Mucosa of gallbladder (tissue), 1 donor: ENCODE data around the gene CSNK1E. TPM values are rescaled to one million over a fixed set of nuclear protein-coding genes. Genes with fewer than 3 reads are reported as not detected.
A peak's percentile ranks its signal among the peaks of the same experiment; 100 is the strongest.

ENCODE experiments used
- DNase-seq: peaks from one replicate; pipeline ENCODE4 v3.0.0-alpha.2; 2020; ENCODE audit warnings: low spot score
- total RNA-seq: library from RNA; stranded (reverse); gene quantifications from one replicate; pipeline ENCODE4 v1.2.1, GENCODE V29; 2021
- donor health status: DM: no; HTN: no; CAD: no.

CSNK1E gene
- total RNA-seq, 1 donor from 2014 or later: 131 TPM

DNA sequence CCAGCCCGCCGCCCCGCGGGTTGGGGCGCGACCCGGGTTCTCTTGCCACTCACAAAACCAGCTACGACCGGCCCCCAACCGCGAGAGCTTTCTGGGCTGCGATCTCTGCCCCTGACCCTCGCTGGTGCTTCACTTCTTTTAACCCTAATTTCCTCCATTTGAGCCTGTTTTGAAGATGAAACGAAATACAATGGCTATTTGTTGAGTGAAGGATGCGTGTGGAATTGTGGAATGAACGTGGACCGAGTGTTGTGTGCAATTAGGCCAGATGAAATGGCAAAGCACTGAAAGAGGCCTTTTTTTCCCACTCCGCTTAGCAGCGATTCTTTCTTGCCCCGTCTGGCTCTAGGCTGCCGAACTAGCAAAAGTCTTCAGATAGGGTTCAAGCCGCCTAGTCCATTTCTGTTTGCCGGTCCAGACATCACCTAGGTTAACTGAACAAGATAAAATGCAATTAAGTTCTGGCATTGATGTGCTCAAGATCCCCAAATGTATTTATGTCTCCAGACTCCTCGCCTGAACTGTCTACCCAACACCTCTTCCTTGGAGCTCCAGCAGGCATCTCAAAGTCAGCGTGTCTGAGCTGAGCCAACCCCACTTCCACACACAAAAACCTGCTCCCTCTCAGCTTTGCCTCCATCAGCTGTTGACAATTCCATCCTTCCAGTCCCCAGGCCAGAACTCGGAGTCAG lies 44.0 kb downstream of the CSNK1E start:
- DNase-seq: no peak

DNA sequence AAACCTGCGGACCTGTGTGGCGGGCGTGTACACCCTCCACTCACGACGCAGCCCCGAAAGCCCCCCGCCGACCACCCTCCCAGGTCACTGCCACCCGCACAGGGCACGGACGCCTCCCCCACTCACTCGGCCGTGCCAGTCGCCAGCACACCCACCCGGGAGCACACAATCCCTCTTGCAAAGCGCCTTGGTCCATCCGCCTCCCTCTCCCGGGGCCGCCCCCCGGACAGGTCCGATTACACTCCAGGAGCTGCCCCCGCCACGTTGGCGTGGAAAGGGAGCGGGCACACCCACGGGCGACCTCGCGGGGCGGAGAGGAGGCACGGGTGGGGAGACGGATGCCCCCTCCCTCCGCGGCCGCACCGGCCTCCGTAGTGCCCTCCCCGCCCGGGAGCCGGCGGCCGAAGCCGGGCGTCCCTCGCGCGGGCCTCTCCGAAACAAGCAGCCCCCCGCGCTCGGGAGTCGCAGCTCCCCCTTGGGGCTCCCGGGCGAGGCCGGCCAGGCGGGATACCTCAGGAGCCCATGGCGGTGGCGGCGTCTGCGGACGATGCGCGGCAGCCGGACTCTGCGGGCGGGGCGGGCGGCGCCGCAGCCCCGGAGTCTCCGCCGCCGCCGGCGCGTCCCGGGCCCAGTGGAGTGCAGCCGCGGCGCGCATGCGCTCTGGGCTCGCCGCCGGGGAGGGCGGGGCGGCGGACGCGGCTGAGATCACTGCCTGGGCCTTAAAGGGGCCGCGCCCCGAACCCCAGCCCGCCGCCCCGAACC lies 44.7 kb downstream of the CSNK1E start, which contains the start of gene TMEM184B:
TSS of gene TMEM184B (minus strand) at position 638 of the 762 bp plus-strand sequence. CDS start 25,049 bp downstream, outside the sequence.
- peak; percentile 77 for DNase-seq

DNA sequence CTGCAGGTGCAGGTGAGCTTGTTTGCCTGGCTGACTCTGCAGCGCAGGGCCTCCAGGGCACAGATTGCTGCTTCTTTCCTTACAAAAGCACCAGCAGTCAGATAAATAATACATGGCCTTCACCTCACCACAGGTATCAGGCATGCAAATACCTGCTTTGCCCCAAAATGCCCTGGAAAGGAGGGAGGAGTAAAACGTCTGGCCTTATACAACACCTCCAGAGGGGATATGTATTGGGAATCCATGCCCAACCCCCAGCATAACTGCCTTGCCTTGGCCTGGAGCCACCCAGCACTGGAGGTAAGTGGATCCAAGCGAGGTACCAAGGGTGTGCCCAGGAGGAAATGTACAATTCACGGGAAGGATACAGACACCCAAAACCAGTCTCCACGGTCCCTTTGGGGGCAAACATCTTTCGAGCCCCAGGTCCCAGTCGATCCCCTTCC lies 45.3 kb downstream of the CSNK1E start:
- DNase-seq: peak; percentile 45

DNA sequence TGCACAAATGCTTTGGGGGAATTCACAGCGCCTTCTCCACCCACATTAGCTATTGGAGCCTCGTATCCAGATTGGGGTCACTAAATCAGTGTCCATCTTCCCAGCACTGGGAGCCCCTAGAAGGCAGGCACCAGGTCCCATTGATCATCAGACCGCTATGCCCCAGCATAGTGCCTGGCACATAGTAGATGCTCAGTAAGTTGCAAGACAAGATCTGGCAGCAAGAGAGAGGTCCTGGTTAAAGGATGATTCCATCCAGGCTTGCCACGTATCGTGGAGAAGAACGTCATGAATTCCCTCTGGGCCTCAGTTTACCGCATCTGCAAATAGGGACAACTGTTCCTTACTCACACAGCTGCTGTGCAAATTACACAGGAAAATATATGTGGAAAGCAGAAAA lies 46.1 kb downstream of the CSNK1E start:
- no peak for DNase-seq

DNA sequence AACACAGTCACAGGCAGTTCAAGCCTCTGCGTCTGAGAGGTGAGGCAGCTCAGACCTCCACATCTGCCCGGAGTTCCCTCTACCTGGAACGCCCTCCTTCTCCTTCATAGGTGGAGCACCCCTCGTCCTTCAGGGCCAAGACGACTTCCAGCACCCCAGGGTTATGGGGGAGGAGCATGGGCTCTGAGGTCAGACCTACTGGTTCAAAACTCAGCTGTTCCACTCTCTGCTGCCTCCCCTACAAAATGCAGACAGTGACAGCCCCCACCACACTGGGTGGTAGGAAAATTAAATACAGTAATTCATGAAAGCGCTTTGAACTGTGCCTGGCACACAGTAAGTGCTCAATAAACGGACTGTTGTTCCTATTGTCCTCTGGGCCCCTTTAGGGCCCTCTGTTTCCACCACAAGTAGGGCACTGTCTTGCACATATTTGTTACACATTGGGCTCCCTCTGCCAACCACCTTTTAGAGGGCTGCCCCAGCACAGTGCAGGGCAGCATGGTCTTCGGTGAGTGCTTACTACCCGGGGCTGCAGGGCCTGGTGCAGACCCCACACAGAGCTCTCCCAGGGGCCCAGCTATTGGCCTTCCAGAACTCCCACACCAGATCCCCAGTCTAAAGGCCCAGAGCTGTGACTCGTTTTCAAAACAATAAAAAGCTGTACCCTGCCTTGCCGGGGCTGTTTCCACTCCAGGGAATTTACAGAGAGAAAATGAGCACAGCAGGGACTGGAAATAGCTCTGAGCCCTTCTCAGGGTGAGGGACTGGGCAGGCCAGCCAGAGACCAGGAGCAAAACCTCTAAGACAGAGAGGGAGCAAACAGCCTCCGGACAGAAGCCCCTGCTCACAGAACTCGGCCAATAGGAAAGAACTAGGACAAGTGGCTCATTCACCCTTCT lies 46.9 kb downstream of the CSNK1E start:
- DNase-seq: no peak

DNA sequence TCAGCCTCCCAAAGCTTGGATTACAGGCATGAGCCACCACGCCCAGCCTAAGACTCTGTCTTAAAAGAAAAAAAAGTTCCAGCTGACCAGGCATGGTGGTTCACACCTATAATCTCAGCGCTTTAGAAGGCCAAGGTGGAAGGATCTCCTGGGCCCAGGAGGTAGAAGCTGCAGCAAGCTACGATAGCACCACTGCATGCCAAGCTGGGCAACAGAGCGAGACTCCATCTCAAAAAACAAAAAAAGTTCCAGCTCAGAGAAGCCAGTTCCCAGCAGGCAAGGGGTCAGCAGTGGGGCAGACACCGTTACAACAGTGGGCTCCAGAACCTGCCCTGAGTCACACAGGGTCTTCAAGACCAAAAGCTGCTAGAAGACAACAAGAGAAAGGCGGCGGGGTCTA lies 47.8 kb downstream of the CSNK1E start:
- no peak for DNase-seq

DNA sequence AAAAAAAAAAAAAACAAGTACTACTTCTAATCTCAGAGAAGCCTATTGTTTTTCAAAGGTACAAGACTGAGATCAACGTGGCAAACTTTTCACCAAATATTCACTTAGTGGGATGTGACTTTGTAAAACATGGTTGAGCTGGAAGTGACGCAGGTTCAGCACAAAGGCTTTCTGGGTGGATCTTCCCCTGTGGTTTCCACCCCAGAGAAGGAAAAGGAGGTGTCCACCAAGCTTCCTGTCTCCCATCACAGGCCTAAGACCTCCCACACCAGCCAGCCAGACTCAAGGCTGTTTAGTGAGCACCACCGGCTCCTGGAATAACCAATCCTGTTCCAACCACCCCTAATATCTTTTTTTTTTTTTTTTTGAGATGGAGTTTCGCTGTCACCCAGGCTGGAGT lies 50.1 kb downstream of the CSNK1E start:
- no peak for DNase-seq

DNA sequence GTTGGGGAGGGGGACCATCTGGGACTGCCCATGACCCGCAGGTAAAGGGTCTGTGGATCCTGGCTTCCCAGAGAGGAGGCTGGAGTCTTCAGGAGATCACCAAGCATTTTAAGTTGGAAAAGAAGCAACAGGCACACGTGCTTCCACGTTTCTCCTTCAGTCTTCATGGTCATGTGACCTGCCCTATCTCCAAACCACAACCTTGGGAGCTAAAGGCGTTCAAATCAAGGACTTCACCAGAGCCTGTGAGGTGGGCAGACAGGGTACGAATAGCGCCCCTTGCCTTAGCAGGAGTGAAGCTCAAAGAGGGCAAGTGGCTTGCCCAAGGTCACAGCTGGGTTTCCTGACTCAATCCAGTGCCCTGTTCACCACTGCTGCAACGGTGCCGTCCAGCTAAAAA lies 51.1 kb downstream of the CSNK1E start:
- no peak for DNase-seq

DNA sequence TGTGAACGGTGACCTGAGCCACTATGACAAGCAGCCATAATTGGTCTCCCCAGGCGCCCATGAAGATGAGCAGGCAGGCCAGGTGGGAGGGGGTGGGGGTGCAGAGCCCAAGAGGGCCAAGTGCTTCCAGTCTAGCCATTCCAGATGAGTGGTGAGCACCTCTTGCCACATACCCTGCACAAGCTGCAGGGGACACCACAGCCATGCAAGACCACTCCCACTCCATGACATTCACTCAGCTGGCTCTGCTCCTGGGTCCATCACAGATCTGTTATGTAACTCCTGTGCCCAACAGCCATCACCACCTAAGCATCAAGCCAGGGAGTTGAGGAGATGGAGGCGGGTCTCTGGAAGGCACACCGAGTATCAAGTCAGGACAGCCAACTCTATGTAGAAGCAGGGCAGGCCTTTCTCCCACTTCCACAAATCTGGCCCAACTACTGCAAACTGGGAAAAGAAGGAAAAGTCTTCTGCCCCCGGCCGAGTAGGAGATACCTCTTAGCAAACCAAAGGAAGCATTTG lies 52.9 kb downstream of the CSNK1E start:
- no peak for DNase-seq

DNA sequence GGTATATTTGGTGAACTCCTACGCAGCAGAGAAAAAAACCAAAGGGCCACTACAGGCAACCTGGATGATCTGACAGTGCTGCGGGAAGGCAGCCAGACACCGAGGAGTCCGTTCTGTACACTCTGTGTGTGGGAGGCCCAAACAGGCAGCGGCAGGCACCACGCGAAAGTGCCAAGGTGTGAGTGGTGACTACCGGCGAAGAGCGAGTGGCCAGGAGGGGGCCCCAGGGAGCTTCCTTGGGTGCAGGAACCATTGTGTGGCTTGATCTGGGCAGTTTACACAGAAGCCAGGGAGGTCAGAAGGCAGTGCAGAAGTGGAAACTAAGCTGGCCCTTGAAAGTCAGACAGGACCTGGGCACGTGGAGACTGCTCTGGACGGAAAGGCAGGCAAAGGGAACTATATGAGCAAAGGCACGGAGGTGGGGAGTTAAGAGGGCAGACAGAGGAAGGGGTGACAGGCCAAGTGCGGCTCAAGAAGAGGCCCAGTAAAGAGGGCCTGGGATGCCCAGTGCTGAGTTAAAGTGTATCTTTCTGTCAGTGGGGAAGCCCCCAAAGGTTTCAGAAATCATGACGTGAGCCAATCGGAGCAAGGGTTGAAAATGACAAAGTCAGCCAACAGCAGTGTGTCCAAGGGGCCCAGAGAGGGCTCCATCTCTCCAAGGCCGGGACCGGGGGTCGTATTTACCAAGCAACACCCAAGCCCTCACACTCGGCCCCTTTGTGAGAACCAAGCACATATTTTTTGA lies 55.0 kb downstream of the CSNK1E start:
- DNase-seq: peak; percentile 61

DNA sequence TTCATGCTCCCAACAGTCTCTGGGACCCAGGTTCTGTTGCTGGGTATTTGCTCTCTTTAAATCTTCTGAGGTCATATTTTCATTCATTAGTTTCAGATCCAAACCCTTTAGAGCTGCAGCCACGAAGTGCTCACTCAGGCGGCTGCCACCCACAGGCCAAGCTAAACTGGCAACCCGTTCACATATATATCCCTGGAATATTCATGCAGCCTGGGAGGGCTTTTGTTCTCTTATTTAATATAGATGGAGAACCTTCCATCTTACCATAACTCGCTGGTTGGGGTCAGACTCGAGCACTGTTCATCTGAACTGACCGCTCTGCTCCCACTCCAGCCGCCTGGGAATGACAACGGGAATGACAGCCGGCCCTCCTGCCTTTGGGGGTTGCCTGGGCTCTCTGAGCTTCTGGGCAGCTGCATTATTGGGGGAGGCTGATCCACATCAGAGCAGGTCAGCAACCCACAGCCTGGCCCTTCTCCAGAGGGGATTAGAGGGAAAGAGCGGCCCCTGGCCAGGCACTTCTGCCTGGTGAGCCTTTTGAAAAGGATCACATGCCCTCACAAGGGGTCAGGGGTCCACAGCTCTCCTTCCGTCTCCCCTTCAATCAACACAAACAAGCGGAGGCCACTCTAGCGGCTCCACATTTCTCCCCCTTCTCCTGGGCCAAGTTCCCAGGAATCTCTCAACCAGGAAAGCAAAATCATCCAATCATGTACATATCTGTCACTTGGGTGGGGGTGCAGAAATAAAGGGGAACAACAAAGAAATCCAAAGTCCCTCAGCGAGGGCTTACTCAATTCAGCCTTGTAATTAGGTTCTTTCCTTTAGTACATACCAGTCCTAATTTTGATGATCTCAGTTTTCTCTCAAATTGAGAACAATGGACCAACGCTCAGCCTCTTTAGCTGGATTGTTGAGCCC lies 56.2 kb downstream of the CSNK1E start:
- no peak for DNase-seq

DNA sequence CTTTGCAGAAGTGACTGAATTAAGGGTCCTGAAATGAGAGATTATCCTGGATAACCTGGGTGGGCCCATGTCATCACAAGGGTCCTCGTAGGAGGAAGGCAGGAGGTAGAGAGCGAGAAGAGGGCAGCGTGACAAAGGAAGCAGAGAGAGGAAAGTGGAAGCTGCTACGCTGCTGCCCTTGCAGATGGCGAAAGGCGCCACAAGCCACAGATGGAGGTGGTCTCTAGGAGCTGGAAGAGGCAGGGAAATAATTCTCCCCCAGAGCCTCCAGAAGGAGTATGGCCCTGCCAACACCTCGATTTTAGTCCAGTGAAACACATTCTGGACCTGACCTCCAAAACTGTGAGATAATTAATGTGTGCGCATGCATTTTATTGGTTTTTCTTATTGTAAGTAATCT lies 57.9 kb downstream of the CSNK1E start:
- no peak for DNase-seq

DNA sequence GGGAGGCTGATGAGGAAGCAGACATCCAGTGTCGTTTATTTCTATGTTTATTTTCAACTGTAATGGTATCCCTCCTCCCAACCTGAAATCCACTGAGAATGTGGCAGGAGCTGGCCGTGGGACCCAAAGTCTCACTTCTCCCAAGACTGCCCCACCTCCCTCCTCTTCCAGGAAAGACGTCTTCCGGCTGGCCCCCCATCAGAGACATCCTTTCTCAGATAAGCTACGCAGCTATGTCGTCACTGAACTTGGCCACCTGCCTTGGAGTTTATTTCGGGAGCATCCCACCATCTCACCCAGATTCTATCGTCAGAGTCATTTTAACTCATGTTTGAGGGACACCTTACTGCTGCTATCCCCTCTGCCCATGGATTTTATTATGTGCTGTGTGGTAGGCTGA lies 58.3 kb downstream of the CSNK1E start:
- DNase-seq: peak; percentile 54

DNA sequence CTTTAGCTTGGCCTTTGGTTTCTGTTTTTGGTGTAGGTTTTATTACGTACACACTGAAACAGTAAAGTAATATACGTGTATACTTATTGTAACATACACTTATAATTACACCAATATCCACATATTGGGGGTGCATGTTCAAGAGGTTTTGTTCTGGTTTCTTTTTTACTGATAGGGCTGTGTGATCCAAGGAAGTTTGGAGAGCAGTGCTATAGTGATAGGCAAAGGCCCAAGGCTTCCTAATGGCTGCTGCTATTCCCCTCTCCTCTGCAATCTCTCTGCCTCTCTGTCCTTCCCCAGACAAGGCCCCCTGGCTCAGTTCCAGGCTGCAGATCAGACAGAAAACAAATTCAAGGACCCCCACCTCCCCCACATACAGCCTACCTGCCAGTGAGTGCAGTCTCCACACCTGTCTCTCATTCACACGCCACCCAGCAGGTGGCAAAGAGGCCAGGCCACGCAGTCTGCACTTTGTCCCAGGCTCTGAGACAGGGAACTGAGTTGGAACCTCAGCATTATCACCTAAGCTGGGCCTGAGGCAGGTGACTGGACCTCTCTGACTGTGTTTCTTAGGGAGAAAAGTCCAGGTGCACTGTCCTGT lies 59.5 kb downstream of the CSNK1E start:
- DNase-seq: no peak

DNA sequence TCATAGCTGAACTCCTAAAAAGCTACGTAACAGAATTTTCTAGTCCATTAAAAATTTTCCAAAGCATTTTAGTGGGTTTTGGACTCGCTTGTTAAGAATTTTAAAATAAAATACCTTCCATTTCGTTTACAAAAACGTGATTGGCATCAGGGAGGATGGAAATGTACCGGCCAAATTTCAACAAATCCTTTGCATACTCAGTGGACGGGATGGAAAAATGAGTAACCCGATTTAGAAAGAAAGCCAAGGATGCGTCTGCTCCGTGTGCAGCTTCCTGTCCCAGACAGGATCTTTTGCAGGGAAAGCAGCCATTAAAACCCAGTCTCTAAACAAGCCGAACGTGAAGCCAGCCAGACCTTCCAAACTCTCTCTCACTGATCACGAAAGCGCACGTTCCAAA lies 60.1 kb downstream of the CSNK1E start:
- peak; percentile 15 for DNase-seq

DNA sequence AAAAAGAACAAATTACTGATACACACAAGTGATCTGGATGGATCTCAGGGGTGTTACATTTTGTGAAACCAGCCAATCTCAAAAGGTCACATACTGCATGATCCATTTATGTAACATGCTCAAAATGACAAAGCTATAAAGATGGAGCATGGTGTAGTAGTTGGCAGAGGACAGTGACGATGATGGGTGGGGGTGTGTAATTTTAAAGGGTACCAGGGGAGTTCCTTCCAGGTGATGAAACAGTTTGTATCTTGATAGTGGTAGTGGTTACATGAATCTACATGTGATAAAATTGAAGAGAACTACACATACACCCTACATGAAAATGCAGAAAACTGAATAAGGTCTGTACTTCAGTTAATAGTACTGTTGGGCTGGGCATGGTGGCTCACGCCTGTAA lies 61.5 kb downstream of the CSNK1E start:
- DNase-seq: no peak

DNA sequence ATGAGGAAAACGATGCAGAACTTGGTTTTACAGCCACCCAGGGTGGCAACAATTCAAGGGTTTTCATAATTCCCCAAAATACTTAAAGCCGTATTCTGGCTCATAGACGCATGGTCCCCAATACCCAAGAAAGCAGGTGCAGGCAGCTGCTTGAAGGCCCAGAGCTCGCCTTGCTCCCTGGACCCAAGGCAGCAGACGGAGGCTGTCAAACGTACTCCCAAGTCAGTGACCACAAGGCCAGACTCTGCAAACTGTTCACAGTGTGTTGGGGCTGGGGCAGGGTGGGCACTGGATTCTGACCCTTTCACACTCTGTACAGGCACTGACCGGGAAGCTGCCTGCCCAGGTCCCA lies 65.9 kb downstream of the CSNK1E start:
- DNase-seq: no peak

DNA sequence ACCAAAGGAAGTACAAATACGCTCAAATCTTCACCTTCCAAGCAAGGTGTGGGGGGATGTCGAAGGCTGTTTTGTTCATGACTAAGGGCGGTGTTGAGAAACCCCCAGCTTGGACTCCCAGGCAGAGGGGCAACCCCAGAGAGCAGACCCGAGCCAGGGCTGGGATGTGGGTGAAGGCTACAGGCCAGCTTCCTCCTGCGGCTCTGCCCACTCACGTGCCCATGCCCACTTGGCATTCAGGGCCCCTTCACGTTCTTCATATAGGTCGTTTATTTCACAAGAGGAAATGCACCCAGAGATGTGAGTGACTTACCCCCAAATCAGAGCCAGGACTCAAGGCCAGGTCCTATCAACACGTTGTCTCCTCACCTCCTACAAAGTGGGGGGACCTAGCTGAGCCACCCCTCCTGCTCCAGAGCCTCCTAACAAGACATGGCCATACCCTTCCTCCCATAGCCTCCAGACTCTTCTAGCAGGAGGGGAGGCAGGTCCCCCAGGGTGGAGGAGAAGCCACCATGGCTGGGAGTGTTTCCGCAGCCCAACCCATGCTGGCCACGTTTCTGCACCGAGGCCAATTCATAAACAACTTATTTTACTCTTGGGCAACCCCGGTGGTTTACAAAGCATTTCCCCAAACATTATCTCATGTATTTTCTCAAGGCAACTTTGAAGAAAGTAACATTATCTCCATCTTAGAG lies 66.4 kb downstream of the CSNK1E start:
- DNase-seq: no peak
